Liver (tissue), 9 donors: Measurements from ENCODE around the gene BMS1. TPM values are rescaled to one million over a fixed set of nuclear protein-coding genes. Genes with fewer than 3 reads are reported as not detected.

Experiments used
- DNase-seq: peaks from one replicate; pipeline ENCODE4 v3.0.0-alpha.2; 2017; ENCODE audit warnings: low spot score
- H3K27ac ChIP-seq, 2 donors: one replicate each; pipeline ENCODE4 v1.7.0; 2013; ENCODE audit warnings: inconsistent platforms in 2 of 2, low read length in 2 of 2, control low read depth in 1 of 2, low read depth in 1 of 2, mild to moderate bottlenecking in 1 of 2
- H3K27me3 ChIP-seq, 4 donors: one replicate each; pipeline versions ENCODE4 v1.6.1 to v1.7.0; 2013; ENCODE audit warnings: low read length in 3 of 4, inconsistent platforms in 1 of 4, mild to moderate bottlenecking in 1 of 4, moderate library complexity in 1 of 4; ENCODE audit not compliant: control insufficient read depth in 4 of 4, insufficient read depth in 4 of 4
- H3K36me3 ChIP-seq, 4 donors: one replicate each; pipeline versions ENCODE4 v1.6.1 to v1.7.0; 2013; ENCODE audit warnings: low read length in 3 of 4, mild to moderate bottlenecking in 3 of 4, low read depth in 1 of 4, moderate library complexity in 1 of 4; ENCODE audit not compliant: control insufficient read depth in 4 of 4, insufficient read depth in 3 of 4
- H3K4me1 ChIP-seq, 4 donors: one replicate each; pipeline versions ENCODE4 v1.6.1 to v1.7.0; 2013; ENCODE audit warnings: low read length in 3 of 4, mild to moderate bottlenecking in 3 of 4, moderate library complexity in 1 of 4; ENCODE audit not compliant: control insufficient read depth in 4 of 4, insufficient read depth in 4 of 4
- H3K4me3 ChIP-seq, 3 donors: one replicate each; pipeline versions ENCODE4 v1.6.1 to v1.7.0; 2013; ENCODE audit warnings: low read length in 3 of 3, control low read depth in 1 of 3, low read depth in 1 of 3, mild to moderate bottlenecking in 1 of 3
- H3K9ac ChIP-seq, 2 donors: one replicate each; pipeline ENCODE4 v1.7.0; 2013; ENCODE audit warnings: low read length in 2 of 2, mild to moderate bottlenecking in 2 of 2, moderate library complexity in 2 of 2, control low read depth in 1 of 2, low read depth in 1 of 2
- H3K9me3 ChIP-seq, 4 donors: one replicate each; pipeline versions ENCODE4 v1.6.1 to v1.7.0; 2013; ENCODE audit warnings: low read length in 3 of 4; ENCODE audit not compliant: control insufficient read depth in 4 of 4
- ATF3 ChIP-seq: IDR thresholded peaks from 2 replicates; pipeline ENCODE4 v1.6.1; 2016; ENCODE audit warnings: antibody characterized with exemption
- EGR1 ChIP-seq, 2 donors: IDR thresholded peaks; 2 replicates each; pipeline ENCODE4 v1.6.1; 2016 to 2018; ENCODE audit warnings: antibody characterized with exemption in 2 of 2, low read depth in 2 of 2
- FOXA1 ChIP-seq: IDR thresholded peaks from 2 replicates; pipeline ENCODE4 v1.6.1; 2016; ENCODE audit warnings: antibody characterized with exemption
- JUND ChIP-seq, 2 donors: IDR thresholded peaks; 2 replicates each; pipeline ENCODE4 v1.6.1; 2016; ENCODE audit warnings: antibody characterized with exemption in 2 of 2
- MAX ChIP-seq: IDR thresholded peaks from 2 replicates; pipeline ENCODE4 v1.6.1; 2016; ENCODE audit warnings: antibody characterized with exemption
- RXRA ChIP-seq, 2 donors: IDR thresholded peaks; 2 replicates each; pipeline ENCODE4 v1.6.1; 2017 to 2018; ENCODE audit warnings: antibody characterized with exemption in 2 of 2, mild to moderate bottlenecking in 1 of 2
- YY1 ChIP-seq: IDR thresholded peaks from 2 replicates; pipeline ENCODE4 v1.6.1; 2016; ENCODE audit warnings: antibody characterized with exemption, mild to moderate bottlenecking
- ZBTB33 ChIP-seq: IDR thresholded peaks from 2 replicates; pipeline ENCODE4 v1.6.1; 2016; ENCODE audit warnings: antibody characterized with exemption
- WGBS: extraction: QIAGEN DNeasy Blood & Tissue Kit; methylation state at CpG from one replicate; pipeline ENCODE4 v1.1.7; 2013; 5-methylcytosine and 5-hydroxymethylcytosine counted together
- polyA plus RNA-seq, 2 donors: library from polyadenylated mRNA; stranded (reverse) in 1 of 2; unstranded in 1 of 2; fragments of 200-250 nt in 1 of 2; fragments of >200 nt in 1 of 2; fragmentation: Nextera tagmentation in 1 of 2; extraction: Ambion mirVana in 1 of 2; gene quantifications; one replicate each; pipeline versions ENCODE4 v1.2.1 to v1.2.3, GENCODE V29; 2013 to 2015
- total RNA-seq, 2 donors: library from RNA; depleted of rRNA; stranded (reverse); fragments of >200 nt; gene quantifications; one replicate each; pipeline ENCODE4 v1.2.3, GENCODE V29; 2014
- TF ChIP-seq, protein P1 (sequence below): IDR thresholded peaks from 2 replicates; pipeline ENCODE4 v1.6.1; 2016; ENCODE audit warnings: antibody characterized with exemption, mild to moderate bottlenecking
- donor health status: healthy.
- donor health status: healthy.
- donor health status: healthy.
- donor health status: healthy.
- donor health status: healthy.

BMS1 gene
- total and polyA plus RNA-seq, 4 donors, result 3.6 to 10.4 (median 5.2) TPM

GRCh38 chr10:42878134-42878820 is 95.7 kb downstream of the BMS1 start:
- no peaks in the 10 kb centered on the region for H3K4me1 ChIP-seq
- TF ChIP-seq ATF3 (no peak), MAX (no peak)
- TF ChIP-seq, protein P1, sequence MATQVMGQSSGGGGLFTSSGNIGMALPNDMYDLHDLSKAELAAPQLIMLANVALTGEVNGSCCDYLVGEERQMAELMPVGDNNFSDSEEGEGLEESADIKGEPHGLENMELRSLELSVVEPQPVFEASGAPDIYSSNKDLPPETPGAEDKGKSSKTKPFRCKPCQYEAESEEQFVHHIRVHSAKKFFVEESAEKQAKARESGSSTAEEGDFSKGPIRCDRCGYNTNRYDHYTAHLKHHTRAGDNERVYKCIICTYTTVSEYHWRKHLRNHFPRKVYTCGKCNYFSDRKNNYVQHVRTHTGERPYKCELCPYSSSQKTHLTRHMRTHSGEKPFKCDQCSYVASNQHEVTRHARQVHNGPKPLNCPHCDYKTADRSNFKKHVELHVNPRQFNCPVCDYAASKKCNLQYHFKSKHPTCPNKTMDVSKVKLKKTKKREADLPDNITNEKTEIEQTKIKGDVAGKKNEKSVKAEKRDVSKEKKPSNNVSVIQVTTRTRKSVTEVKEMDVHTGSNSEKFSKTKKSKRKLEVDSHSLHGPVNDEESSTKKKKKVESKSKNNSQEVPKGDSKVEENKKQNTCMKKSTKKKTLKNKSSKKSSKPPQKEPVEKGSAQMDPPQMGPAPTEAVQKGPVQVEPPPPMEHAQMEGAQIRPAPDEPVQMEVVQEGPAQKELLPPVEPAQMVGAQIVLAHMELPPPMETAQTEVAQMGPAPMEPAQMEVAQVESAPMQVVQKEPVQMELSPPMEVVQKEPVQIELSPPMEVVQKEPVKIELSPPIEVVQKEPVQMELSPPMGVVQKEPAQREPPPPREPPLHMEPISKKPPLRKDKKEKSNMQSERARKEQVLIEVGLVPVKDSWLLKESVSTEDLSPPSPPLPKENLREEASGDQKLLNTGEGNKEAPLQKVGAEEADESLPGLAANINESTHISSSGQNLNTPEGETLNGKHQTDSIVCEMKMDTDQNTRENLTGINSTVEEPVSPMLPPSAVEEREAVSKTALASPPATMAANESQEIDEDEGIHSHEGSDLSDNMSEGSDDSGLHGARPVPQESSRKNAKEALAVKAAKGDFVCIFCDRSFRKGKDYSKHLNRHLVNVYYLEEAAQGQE, result no peak
- 81% methylated on average over 13 of the region's 13 CpGs for WGBS
- no peak for DNase-seq
- H3K27ac ChIP-seq, result no peak overlapping the region
- H3K27me3 ChIP-seq, result no peaks in the 10 kb centered on the region
- peaks cover 1 to 11% (median 5%) of the 10 kb centered on the region in 4 donors for H3K9me3 ChIP-seq
- H3K36me3 ChIP-seq, result peaks cover 0 to 1% (median 0%) of the 10 kb centered on the region in 4 donors
- H3K4me3 ChIP-seq, result no peak overlapping the region
- no peak overlapping the region for H3K9ac ChIP-seq

- H3K27ac ChIP-seq, result no peak overlapping the region
- no peak for TF ChIP-seq YY1
- WGBS, result 61% methylated on average over 3 of the region's 3 CpGs
- no peak overlapping the region for H3K4me3 ChIP-seq
- no peaks in the 10 kb centered on the region for H3K27me3 ChIP-seq
- peaks cover 1 to 11% (median 5%) of the 10 kb centered on the region in 4 donors for H3K9me3 ChIP-seq
- H3K4me1 ChIP-seq, result no peaks in the 10 kb centered on the region
- no peak overlapping the region for H3K9ac ChIP-seq
- no peak for DNase-seq
- peaks cover 0 to 1% (median 0%) of the 10 kb centered on the region in 4 donors for H3K36me3 ChIP-seq
Measured at GRCh38 chr10:42878821-42879195, 96.2 kb downstream of the BMS1 start.

GRCh38 chr10:42879380-42880254 is 97.0 kb downstream of the BMS1 start:
- Histone ChIP-seq H3K27ac (no peak overlapping the region), H3K27me3 (no peaks in the 10 kb centered on the region), H3K4me1 (no peaks in the 10 kb centered on the region), H3K9ac (no peak overlapping the region), H3K9me3 (peaks cover 1 to 11% (median 5%) of the 10 kb centered on the region in 4 donors), H3K36me3 (peaks cover 0 to 1% (median 0%) of the 10 kb centered on the region in 4 donors), H3K4me3 (no peak overlapping the region)
- no peak for DNase-seq
- no peak for TF ChIP-seq JUND (IDR thresholded peaks at IDR 0.05)
- no peak for TF ChIP-seq ZBTB33
- no peak for TF ChIP-seq FOXA1
- TF ChIP-seq RXRA (IDR thresholded peaks at IDR 0.05), result no peak
- no peak for TF ChIP-seq EGR1 (IDR thresholded peaks at IDR 0.05; ENCODE audit: low read depth in 2 of 2)
- 74% methylated on average over 30 of the region's 30 CpGs for WGBS
